ENCODE measurements around the gene DTNB.
"Not testable (repeated sequence)": the region's sequence is repeated elsewhere in the genome, so short reads cannot be mapped to it uniquely, and the experiment has no call there.

DTNB gene

GRCh38 chr2:25411753-25412152, 261.6 kb downstream of the DTNB start:
- DNase-seq, result no peak

- DNase-seq, result no peak
Observed at GRCh38 chr2:25411281-25411680, 262.1 kb downstream of the DTNB start.

GRCh38 chr2:25410370-25410769, 263.0 kb downstream of the DTNB start:
- DNase-seq, result no peak

GRCh38 chr2:25409468-25409867, 263.9 kb downstream of the DTNB start:
- DNase-seq, result no peak

- DNase-seq, result no peak
Observed at GRCh38 chr2:25409044-25409443, 264.3 kb downstream of the DTNB start.

- DNase-seq, result no peak
Observed at GRCh38 chr2:25405611-25406295, 267.6 kb downstream of the DTNB start.

GRCh38 chr2:25403120-25403760, 270.1 kb downstream of the DTNB start:
- not testable (repeated sequence) for DNase-seq

GRCh38 chr2:25402477-25402876, 270.9 kb downstream of the DTNB start:
- no peak for DNase-seq

GRCh38 chr2:25401307-25402026, 271.9 kb downstream of the DTNB start:
- DNase-seq, result no peak

GRCh38 chr2:25400576-25401216, 272.7 kb downstream of the DTNB start:
- DNase-seq, result no peak

GRCh38 chr2:25400169-25400568, 273.2 kb downstream of the DTNB start:
- no peak for DNase-seq

GRCh38 chr2:25398534-25398933, 274.8 kb downstream of the DTNB start:
- DNase-seq, result no peak

- DNase-seq, result no peak
Observed at GRCh38 chr2:25397777-25398176, 275.6 kb downstream of the DTNB start.

GRCh38 chr2:25389161-25389560, 284.2 kb downstream of the DTNB start:
- no peak for DNase-seq

- no peak for DNase-seq
Observed at GRCh38 chr2:25388491-25388890, 284.9 kb downstream of the DTNB start.

- no peak for DNase-seq
Observed at GRCh38 chr2:25387876-25388449, 285.4 kb downstream of the DTNB start.

- no peak for DNase-seq
Observed at GRCh38 chr2:25386971-25387875, 286.2 kb downstream of the DTNB start.

GRCh38 chr2:25385910-25386309, 287.5 kb downstream of the DTNB start:
- no peak for DNase-seq

GRCh38 chr2:25383806-25384205, 289.6 kb downstream of the DTNB start:
- DNase-seq, result no peak

GRCh38 chr2:25381502-25381901, 291.9 kb downstream of the DTNB start:
- no peak for DNase-seq

- DNase-seq, result no peak
Observed at GRCh38 chr2:25380586-25381375, 292.6 kb downstream of the DTNB start.
